Stimulated activated CD8-positive, alpha-beta memory T cell treated with anti-CD3 and anti-CD28 coated beads, Interleukin-12 subunit alpha, Interleukin-12 subunit beta, amount 100 ng/mL, for 1 hour (primary cell): ENCODE data around the gene IFITM10.
"Not testable (repeated sequence)": the region's sequence is repeated elsewhere in the genome, so short reads cannot be mapped to it uniquely, and the experiment has no call there.

Experiments
- DNase-seq: peaks from one replicate; pipeline ENCODE4 v3.0.0-alpha.2; 2020; ENCODE audit warnings: low read depth

The IFITM10 gene

GRCh38 chr11:1690167-1691025, 60.0 kb downstream of the IFITM10 start:
- DNase-seq, result no peak

DNA sequence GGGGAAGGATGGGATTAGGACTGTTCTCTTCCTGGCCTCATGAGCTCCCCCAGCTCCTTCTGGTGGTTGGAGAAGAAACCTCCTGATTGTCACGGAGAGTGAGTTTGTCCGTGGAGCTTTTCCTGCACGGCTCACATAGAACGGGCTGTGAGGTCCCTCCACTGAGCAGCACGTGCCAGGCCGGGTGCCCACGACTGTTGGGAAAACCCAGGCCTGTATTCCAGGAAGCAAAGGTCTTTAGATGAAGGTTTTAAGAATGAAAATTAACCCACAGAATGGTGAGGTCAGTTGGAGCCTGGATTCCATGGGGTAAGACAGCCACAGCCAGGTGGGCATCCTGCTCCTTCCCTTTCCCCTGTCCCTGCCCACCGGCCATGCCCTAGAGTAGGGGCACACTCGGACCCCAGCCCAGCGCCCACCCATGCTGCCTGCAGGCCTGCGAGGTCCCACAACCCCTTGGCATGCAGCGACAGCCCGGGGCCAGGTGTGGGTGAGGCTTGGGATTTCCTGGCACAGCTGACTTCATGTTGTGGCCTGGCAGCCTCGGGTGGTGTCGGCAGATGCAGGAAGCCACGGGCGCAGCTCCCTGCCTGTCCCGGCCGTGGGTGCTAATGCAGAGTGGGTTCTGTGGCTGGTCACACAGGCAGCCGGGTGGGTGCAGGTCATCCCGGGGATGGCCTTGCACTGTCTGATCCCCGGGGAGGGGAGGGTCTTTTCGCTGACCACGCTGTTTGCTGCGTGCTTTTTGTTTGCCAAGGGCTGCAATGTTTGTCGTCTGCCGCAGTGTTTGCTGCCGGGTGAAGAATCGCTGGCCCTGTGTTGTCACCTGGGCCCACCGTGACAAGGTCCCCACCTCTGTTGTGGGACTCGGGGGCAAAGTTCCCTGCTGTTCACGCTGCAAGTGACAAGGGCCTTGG, 60.9 kb downstream of the IFITM10 start:
- not testable (repeated sequence) for DNase-seq

GRCh38 chr11:1688336-1688947, 62.0 kb downstream of the IFITM10 start:
- DNase-seq, result not testable (repeated sequence)

DNA sequence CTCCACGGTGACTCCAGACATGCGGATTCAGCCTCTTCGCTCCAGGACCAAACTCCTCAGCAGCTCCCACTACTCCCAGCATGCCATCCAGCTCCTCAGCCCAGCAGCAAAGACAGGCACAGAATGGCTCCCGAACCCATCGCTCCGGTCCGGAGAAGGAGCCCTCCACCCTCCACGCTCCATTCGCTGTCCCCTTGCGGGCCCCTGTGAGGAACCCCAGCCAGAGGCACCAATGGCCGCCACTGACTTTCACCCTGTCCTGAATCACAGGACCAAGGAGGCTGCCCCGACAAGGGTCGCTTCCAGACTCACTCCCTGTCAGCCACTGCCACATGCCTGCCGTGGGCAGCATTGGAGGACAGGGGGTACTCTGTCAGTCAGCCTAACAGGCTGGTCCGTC, 64.2 kb downstream of the IFITM10 start:
- DNase-seq, result not testable (repeated sequence)

DNA sequence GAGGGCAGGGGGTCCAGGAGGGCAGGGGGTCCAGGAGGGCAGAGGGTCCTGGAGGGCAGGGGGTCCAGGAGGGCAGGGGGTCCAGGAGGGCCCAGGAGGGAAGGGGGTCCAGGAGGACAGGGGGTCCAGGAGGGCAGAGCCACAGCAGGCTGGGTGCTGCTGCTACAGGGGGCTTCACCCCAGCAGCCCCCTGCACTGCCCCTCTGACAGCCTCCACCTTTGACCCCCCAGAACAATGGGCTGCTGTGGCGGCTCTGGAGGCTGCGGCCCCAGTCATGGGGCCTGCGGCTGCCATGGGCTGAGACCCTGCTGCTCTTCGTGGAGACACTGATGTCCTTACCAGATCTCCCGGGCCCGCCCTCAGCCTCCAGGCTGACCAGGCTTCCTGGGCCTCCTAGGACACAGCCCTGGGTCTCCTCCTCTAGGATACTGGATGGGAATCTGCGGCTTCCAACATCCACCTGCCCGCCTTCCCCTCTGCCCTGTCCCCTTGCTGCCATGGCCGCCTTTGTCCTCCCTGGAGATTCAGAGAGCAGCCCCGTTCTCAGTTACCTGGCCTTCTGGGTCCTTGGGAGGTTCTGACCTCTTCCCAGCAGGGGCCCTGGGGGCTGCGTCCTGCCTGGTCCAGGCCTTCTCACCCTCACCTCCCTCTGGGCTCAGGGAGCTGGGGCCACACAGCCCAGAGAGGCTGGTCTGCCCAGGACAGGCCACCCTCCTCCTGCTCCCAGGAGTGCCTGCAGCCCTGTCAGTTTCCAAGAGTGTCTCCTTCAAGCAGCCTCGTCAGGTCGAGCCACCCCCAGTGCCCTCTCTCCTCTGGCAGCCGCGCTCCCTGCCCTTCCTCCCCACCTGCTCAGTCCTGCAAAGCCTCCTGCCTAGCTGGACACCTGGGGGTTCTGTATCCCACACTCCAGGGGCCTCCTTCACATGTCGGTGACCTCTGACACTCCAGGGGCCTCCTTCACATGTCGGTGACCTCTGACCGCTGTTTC, 65.2 kb downstream of the IFITM10 start:
- DNase-seq, result not testable (repeated sequence)

- DNase-seq, result not testable (repeated sequence)
Measured at GRCh38 chr11:1683904-1684572, 66.4 kb downstream of the IFITM10 start.

DNA sequence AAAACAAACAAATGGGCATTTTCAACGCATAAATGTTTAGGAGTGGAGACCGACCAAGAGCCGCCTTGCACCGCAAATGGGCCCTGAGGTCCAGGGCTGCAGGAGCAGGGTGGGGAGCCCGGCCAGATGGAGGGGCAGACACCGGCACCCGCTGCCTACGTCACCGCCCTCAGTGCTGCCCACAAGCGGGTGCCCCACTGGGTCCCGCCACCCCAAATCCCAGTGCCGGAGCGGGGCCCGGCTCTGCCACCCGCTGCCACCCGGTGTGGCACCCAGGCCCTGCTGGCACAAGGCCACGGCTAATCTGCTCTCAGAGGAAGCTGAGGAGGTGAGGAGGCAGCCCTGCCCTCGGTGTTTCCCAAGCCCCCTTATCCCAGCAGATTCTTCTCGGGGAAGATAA, 67.2 kb downstream of the IFITM10 start:
- DNase-seq, result not testable (repeated sequence)
